Activated T-cell treated with anti-CD3 and anti-CD28 coated beads for 1 hour (primary cell): ENCODE measurements around the gene NUDT9.
"Not testable (repeated sequence)": the region's sequence is repeated elsewhere in the genome, so short reads cannot be mapped to it uniquely, and the experiment has no call there.

Experiments
- DNase-seq: peaks from one replicate; pipeline ENCODE4 v3.0.0-alpha.2; 2020; ENCODE audit warnings: low read depth

NUDT9 gene

GRCh38 chr4:87462102-87462501 lies 39.7 kb downstream of the NUDT9 start:
- no peak for DNase-seq

- DNase-seq: no peak
Observed at GRCh38 chr4:87465739-87466366, 43.5 kb downstream of the NUDT9 start.

- DNase-seq: no peak
Observed at GRCh38 chr4:87469390-87469789, 47.0 kb downstream of the NUDT9 start.

GRCh38 chr4:87476934-87477333 lies 54.6 kb downstream of the NUDT9 start:
- no peak for DNase-seq

- DNase-seq: no peak
Observed at GRCh38 chr4:87478732-87479250, 56.4 kb downstream of the NUDT9 start.

GRCh38 chr4:87481377-87481776 lies 59.0 kb downstream of the NUDT9 start:
- no peak for DNase-seq

GRCh38 chr4:87483247-87483646 lies 60.9 kb downstream of the NUDT9 start:
- DNase-seq: not testable (repeated sequence)

GRCh38 chr4:87488666-87489065 lies 66.3 kb downstream of the NUDT9 start:
- not testable (repeated sequence) for DNase-seq

GRCh38 chr4:87489678-87490077 lies 67.3 kb downstream of the NUDT9 start:
- no peak for DNase-seq

- no peak for DNase-seq
Observed at GRCh38 chr4:87490664-87491369, 68.4 kb downstream of the NUDT9 start.

GRCh38 chr4:87491436-87491835 lies 69.1 kb downstream of the NUDT9 start:
- no peak for DNase-seq

GRCh38 chr4:87491851-87492250 lies 69.5 kb downstream of the NUDT9 start:
- not testable (repeated sequence) for DNase-seq

GRCh38 chr4:87493115-87493514 lies 70.7 kb downstream of the NUDT9 start:
- no peak for DNase-seq

- DNase-seq: no peak
Observed at GRCh38 chr4:87497159-87497558, 74.8 kb downstream of the NUDT9 start.

GRCh38 chr4:87497578-87497977 lies 75.2 kb downstream of the NUDT9 start:
- no peak for DNase-seq

- DNase-seq: no peak
Observed at GRCh38 chr4:87498446-87498900, 76.1 kb downstream of the NUDT9 start.

- no peak for DNase-seq
Observed at GRCh38 chr4:87499403-87500091, 77.2 kb downstream of the NUDT9 start.

GRCh38 chr4:87500092-87500462 lies 77.7 kb downstream of the NUDT9 start:
- DNase-seq: no peak

GRCh38 chr4:87502580-87503238 lies 80.3 kb downstream of the NUDT9 start:
- DNase-seq: no peak

- DNase-seq: no peak
Observed at GRCh38 chr4:87505862-87506261, 83.5 kb downstream of the NUDT9 start.

- DNase-seq: no peak
Observed at GRCh38 chr4:87506974-87507701, 84.8 kb downstream of the NUDT9 start.
